HCT116 (cell line): ENCODE results near the gene CHFR. TPM values are rescaled to one million over a fixed set of nuclear protein-coding genes. Genes with fewer than 3 reads are reported as not detected.

Experiments
- ATAC-seq: fragments of 200-7000 bp; cut with Tn5 transposase; 2 replicates; pipeline ENCODE4 v1.9.1; 2020; ENCODE audit warnings: mild to moderate bottlenecking, moderate library complexity
- BruUV-seq: library from RNA; stranded (reverse); fragments of 400-500 nt; replicated peaks from 2 replicates; lab custom pipeline; 2021; lab: Mats Ljungman, UMichigan
- CTCF ChIA-PET: fragments of 300-600 bp; sonication (Branson Sonifier 250); formaldehyde crosslinking; loops from one replicate; lab custom pipeline; 2021; ENCODE audit warnings: antibody characterized with exemption; lab: Charles Lee
- POLR2A ChIA-PET: fragments of 300-600, 350-600 bp; sonication (Branson Sonifier 250); formaldehyde crosslinking; loops from one replicate; lab custom pipeline; 2021; ENCODE audit warnings: antibody characterized with exemption; lab: Charles Lee
- RAD21 ChIA-PET, 2 experiments: fragments of 300-600 bp; sonication (Branson Sonifier 250); formaldehyde crosslinking; loops; one replicate each; lab custom pipeline; 2023; ENCODE audit warnings: low total read pairs in 2 of 2; ENCODE audit not compliant: uncharacterized antibody in 2 of 2, unreplicated experiment in 2 of 2, low non-redundant PET in 1 of 2; lab: Charles Lee
- DNase-seq: peaks from one replicate; pipeline ENCODE4 v3.0.0-alpha.2; 2010; ENCODE audit warnings: low read depth, low spot score
- H2AFZ ChIP-seq: fragments of 200-600 bp; shearing (Covaris generic), sonication (generic); 2 replicates; pipeline ENCODE4 v1.6.1; 2017; ENCODE audit warnings: low read depth, mixed run types, mixed read lengths, antibody characterized with exemption, low read length; ENCODE audit not compliant: poor library complexity, severe bottlenecking
- H3K27ac ChIP-seq: 2 replicates; pipeline ENCODE4 v1.5.1; 2012; ENCODE audit warnings: low read depth, low read length
- H3K27me3 ChIP-seq: fragments of 200-600 bp; sonication (generic); 2 replicates; pipeline ENCODE4 v1.6.1; 2016; ENCODE audit warnings: mixed run types, low read length, mixed read lengths; ENCODE audit not compliant: insufficient read depth
- H3K36me3 ChIP-seq, 2 experiments: fragments of 200-500 bp in 1 of 2; fragments of 200-600 bp in 1 of 2; sonication (Bioruptor generic) in 1 of 2; sonication (generic) in 1 of 2; 2 replicates each; pipeline versions ENCODE4 v1.5.1 to v1.6.1; 2014 to 2016; ENCODE audit warnings: low read length in 2 of 2, inconsistent platforms in 1 of 2, mixed read lengths in 1 of 2, mixed run types in 1 of 2; ENCODE audit not compliant: insufficient read depth in 2 of 2, control insufficient read depth in 1 of 2
- H3K4me1 ChIP-seq, 2 experiments: fragments of 200-600 bp in 1 of 2; sonication (generic) in 1 of 2; 2 replicates each; pipeline versions ENCODE4 v1.5.1 to v1.6.1; 2012 to 2017; ENCODE audit warnings: low read length in 2 of 2, inconsistent platforms in 1 of 2, mild to moderate bottlenecking in 1 of 2, mixed read lengths in 1 of 2, mixed run types in 1 of 2, moderate library complexity in 1 of 2; ENCODE audit not compliant: insufficient read depth in 2 of 2, control insufficient read depth in 1 of 2
- H3K4me2 ChIP-seq: fragments of 200-600 bp; sonication (generic); 2 replicates; pipeline ENCODE4 v1.6.1; 2017; ENCODE audit warnings: mixed run types, low read length, mixed read lengths
- H3K4me3 ChIP-seq, 2 experiments: fragments of 200-600 bp in 1 of 2; sonication (generic) in 1 of 2; replicated peaks in 1 of 2; 2 replicates each; pipeline ENCODE4 v1.5.1; 2011 to 2016; ENCODE audit warnings: low read length in 2 of 2, control low read depth in 1 of 2, low read depth in 1 of 2, mild to moderate bottlenecking in 1 of 2, mixed read lengths in 1 of 2, mixed run types in 1 of 2
- H3K79me2 ChIP-seq: fragments of 200-600 bp; sonication (generic); 2 replicates; pipeline ENCODE4 v1.6.1; 2017; ENCODE audit warnings: mild to moderate bottlenecking, mixed run types, low read length, moderate library complexity, mixed read lengths; ENCODE audit not compliant: insufficient read depth
- H3K9ac ChIP-seq: fragments of 200-600 bp; sonication (generic); 2 replicates; pipeline ENCODE4 v1.6.1; 2016; ENCODE audit warnings: low read length, mixed read lengths
- H3K9me2 ChIP-seq: fragments of 200-600 bp; sonication (generic), shearing (Covaris generic); 2 replicates; pipeline ENCODE4 v1.6.1; 2017; ENCODE audit warnings: mixed run types, mild to moderate bottlenecking, moderate library complexity; ENCODE audit not compliant: insufficient read depth
- H3K9me3 ChIP-seq, 2 experiments: fragments of 200-500 bp in 1 of 2; fragments of 200-600 bp in 1 of 2; sonication (Bioruptor generic) in 1 of 2; sonication (generic) in 1 of 2; 2 replicates each; pipeline ENCODE4 v1.6.1; 2014 to 2017; ENCODE audit warnings: low read length in 2 of 2, mixed read lengths in 2 of 2, inconsistent platforms in 1 of 2, low read depth in 1 of 2, mild to moderate bottlenecking in 1 of 2, mixed run types in 1 of 2, moderate library complexity in 1 of 2; ENCODE audit not compliant: control insufficient read depth in 1 of 2, insufficient read depth in 1 of 2
- H4K20me1 ChIP-seq: fragments of 200-600 bp; sonication (generic), shearing (Covaris generic); 2 replicates; pipeline ENCODE4 v1.6.1; 2017; ENCODE audit warnings: mixed run types, mild to moderate bottlenecking, moderate library complexity; ENCODE audit not compliant: insufficient read depth
- CTCF ChIP-seq, 3 experiments: fragments of 200-600 bp in 1 of 3; sonication (generic) in 1 of 3; IDR thresholded peaks in 2 of 3; conservative IDR thresholded peaks in 1 of 3; 2 replicates each; pipeline ENCODE4 v1.5.1; 2012 to 2017; ENCODE audit warnings: low read depth in 2 of 3, low read length in 2 of 3, antibody characterized with exemption in 1 of 3, borderline replicate concordance in 1 of 3, control low read depth in 1 of 3, mild to moderate bottlenecking in 1 of 3, mixed read lengths in 1 of 3, mixed run types in 1 of 3, moderate library complexity in 1 of 3; ENCODE audit not compliant: insufficient read depth in 1 of 3
- EGR1 ChIP-seq: IDR thresholded peaks from 2 replicates; pipeline ENCODE4 v1.6.1; 2012; ENCODE audit warnings: low read depth
- ELF1 ChIP-seq: IDR thresholded peaks from 2 replicates; pipeline ENCODE4 v1.6.1; 2012; ENCODE audit warnings: low read depth, borderline replicate concordance
- EZH2 ChIP-seq: fragments of 200-600 bp; sonication (generic); IDR thresholded peaks from 2 replicates; pipeline ENCODE4 v1.6.1; 2017; ENCODE audit warnings: antibody characterized with exemption, mixed run types
- FOSL1 ChIP-seq: IDR thresholded peaks from 2 replicates; pipeline ENCODE4 v1.6.1; 2012; ENCODE audit warnings: low read depth
- MAX ChIP-seq: IDR thresholded peaks from 2 replicates; pipeline ENCODE4 v1.6.1; 2012
- POLR2A ChIP-seq: IDR thresholded peaks from 2 replicates; pipeline ENCODE4 v1.7.0; 2011; ENCODE audit warnings: borderline replicate concordance; ENCODE audit not compliant: insufficient read depth, insufficient read length; ENCODE audit errors: extremely low read depth
- POLR2AphosphoS5 ChIP-seq: IDR thresholded peaks from 2 replicates; pipeline ENCODE4 v1.6.1; 2011; ENCODE audit warnings: mild to moderate bottlenecking, low read depth, low read length, moderate library complexity
- RAD21 ChIP-seq: IDR thresholded peaks from 2 replicates; pipeline ENCODE4 v1.6.1; 2012; ENCODE audit warnings: low read depth, mild to moderate bottlenecking
- SP1 ChIP-seq: IDR thresholded peaks from 2 replicates; pipeline ENCODE4 v1.6.1; 2012; ENCODE audit warnings: low read depth
- SRF ChIP-seq: IDR thresholded peaks from 2 replicates; pipeline ENCODE4 v1.6.1; 2012; ENCODE audit warnings: low read depth
- TCF7L2 ChIP-seq: IDR thresholded peaks from 2 replicates; pipeline ENCODE4 v1.7.0; 2011; ENCODE audit warnings: borderline replicate concordance, inconsistent platforms; ENCODE audit not compliant: insufficient read depth, insufficient read length; ENCODE audit errors: extremely low read depth
- YY1 ChIP-seq: IDR thresholded peaks from 2 replicates; pipeline ENCODE4 v1.6.1; 2011; ENCODE audit warnings: low read length, low read depth, moderate library complexity, mild to moderate bottlenecking; ENCODE audit not compliant: insufficient replicate concordance; ENCODE audit errors: extremely low read depth
- ZNF274 ChIP-seq: fragments of 200-500 bp; sonication (Bioruptor generic); IDR thresholded peaks from 2 replicates; pipeline ENCODE4 v1.6.1; 2014; ENCODE audit warnings: mild to moderate bottlenecking, low read depth, low read length, inconsistent platforms
- intact Hi-C: fragments of 100-400 bp; cut with micrococcal nuclease; formaldehyde crosslinking; loops from 2 replicates; pipeline ENCODE4 v1.10.0; 2022
- total RNA-seq: library from RNA; stranded (reverse); gene quantifications from one replicate; pipeline ENCODE4 v1.2.1, GENCODE V29; 2021; ENCODE audit not compliant: unreplicated experiment
- TF ChIP-seq, protein P1 (sequence below): IDR thresholded peaks from 2 replicates; pipeline ENCODE4 v1.6.1; 2012
- TF ChIP-seq, protein P2 (sequence below): IDR thresholded peaks from 2 replicates; pipeline ENCODE4 v1.6.1; 2012; ENCODE audit warnings: low read depth

The CHFR gene
- total RNA-seq, 1 experiment from 2014 or later, result 0.39 TPM

DNA sequence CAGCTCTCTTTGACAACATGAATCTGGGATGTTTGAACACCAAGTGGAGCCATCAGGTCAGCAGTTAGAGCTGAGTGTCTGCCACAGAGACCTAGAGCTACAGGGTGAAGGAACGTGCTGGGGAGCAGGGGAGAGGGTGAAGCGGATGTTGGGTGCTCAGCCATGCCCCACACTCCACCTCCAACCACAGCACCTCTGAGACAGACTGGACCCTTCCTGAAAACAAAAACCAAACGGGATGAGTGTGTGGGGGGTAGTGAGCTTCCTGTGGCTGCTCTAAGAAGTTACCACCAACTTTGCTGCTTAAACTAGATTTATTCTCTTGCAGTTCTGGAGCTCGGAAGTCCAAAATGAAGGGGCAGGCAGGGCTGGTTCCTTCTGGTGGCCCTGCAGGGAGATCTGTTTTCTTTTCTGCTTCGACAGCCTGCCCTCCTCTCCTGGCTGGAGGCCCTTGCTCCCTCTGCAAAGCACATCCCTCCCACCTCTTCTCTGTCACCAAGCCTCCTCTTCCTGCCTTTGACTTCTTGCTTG is 53.2 kb downstream of the CHFR start:
- H3K9me2 ChIP-seq, result no peaks in the 10 kb centered on the region
- H3K27me3 ChIP-seq, result no peaks in the 10 kb centered on the region
- RAD21 ChIA-PET, result no interaction called here
- intact Hi-C loops, result no loop called here
- no peak overlapping the region for H3K4me2 ChIP-seq
- H3K79me2 ChIP-seq, result no peaks in the 10 kb centered on the region
- H3K4me3 ChIP-seq, result no peak overlapping the region
- H3K36me3 ChIP-seq, result no peaks in the 10 kb centered on the region
- CTCF ChIA-PET, result no interaction called here
- TF ChIP-seq, protein P1, sequence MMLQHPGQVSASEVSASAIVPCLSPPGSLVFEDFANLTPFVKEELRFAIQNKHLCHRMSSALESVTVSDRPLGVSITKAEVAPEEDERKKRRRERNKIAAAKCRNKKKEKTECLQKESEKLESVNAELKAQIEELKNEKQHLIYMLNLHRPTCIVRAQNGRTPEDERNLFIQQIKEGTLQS, result no peak
- no peak for TF ChIP-seq TCF7L2
- TF ChIP-seq YY1, result no peak
- TF ChIP-seq ZNF274, result no peak
- no peak for TF ChIP-seq SRF
- no peak for TF ChIP-seq EGR1
- TF ChIP-seq ELF1, result no peak
- no peak for TF ChIP-seq FOSL1
- TF ChIP-seq, protein P2, sequence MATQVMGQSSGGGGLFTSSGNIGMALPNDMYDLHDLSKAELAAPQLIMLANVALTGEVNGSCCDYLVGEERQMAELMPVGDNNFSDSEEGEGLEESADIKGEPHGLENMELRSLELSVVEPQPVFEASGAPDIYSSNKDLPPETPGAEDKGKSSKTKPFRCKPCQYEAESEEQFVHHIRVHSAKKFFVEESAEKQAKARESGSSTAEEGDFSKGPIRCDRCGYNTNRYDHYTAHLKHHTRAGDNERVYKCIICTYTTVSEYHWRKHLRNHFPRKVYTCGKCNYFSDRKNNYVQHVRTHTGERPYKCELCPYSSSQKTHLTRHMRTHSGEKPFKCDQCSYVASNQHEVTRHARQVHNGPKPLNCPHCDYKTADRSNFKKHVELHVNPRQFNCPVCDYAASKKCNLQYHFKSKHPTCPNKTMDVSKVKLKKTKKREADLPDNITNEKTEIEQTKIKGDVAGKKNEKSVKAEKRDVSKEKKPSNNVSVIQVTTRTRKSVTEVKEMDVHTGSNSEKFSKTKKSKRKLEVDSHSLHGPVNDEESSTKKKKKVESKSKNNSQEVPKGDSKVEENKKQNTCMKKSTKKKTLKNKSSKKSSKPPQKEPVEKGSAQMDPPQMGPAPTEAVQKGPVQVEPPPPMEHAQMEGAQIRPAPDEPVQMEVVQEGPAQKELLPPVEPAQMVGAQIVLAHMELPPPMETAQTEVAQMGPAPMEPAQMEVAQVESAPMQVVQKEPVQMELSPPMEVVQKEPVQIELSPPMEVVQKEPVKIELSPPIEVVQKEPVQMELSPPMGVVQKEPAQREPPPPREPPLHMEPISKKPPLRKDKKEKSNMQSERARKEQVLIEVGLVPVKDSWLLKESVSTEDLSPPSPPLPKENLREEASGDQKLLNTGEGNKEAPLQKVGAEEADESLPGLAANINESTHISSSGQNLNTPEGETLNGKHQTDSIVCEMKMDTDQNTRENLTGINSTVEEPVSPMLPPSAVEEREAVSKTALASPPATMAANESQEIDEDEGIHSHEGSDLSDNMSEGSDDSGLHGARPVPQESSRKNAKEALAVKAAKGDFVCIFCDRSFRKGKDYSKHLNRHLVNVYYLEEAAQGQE, result no peak
- TF ChIP-seq MAX, result no peak
- no peak for TF ChIP-seq POLR2A
- TF ChIP-seq CTCF (IDR thresholded peaks at IDR 0.05 in 2 of 3, conservative IDR thresholded peaks at IDR 0.05 in 1 of 3; ENCODE audit: borderline replicate concordance in 1 of 3, insufficient read depth in 1 of 3, low read depth in 2 of 3, low read length in 2 of 3), result no peak
- TF ChIP-seq SP1, result no peak
- TF ChIP-seq POLR2AphosphoS5, result no peak
- no peak for TF ChIP-seq RAD21
- TF ChIP-seq EZH2, result no peak
- TF ChIP-seq, all 23 proteins: peak for 0
- no peak overlapping the region for H3K27ac ChIP-seq
- H2AFZ ChIP-seq, result no peak overlapping the region
- H3K4me1 ChIP-seq, result peaks cover 2% of the 10 kb centered on the region in 2 experiments; a peak in 3 of 4 replicates
- POLR2A ChIA-PET, result no interaction called here
- no peaks in the 10 kb centered on the region for H4K20me1 ChIP-seq
- no TSS peak for BruUV-seq
- H3K9ac ChIP-seq, result no peak overlapping the region
- no peaks in the 10 kb centered on the region for H3K9me3 ChIP-seq
- DNase-seq (no peak), ATAC-seq (no peak)
